A549 (cell line): ENCODE results near the gene CNTNAP1. TPM values are rescaled to one million over a fixed set of nuclear protein-coding genes. Genes with fewer than 3 reads are reported as not detected.

Experiments used
- ATAC-seq, 2 experiments: fragments of 200-7000 bp in 1 of 2; fragments of >200 bp in 1 of 2; cut with Nextera tagmentation in 1 of 2; cut with Tn5 transposase in 1 of 2; 3 replicates each; pipeline versions ENCODE4 v1.8.0 to v1.9.1; 2018 to 2020; ENCODE audit warnings: mild to moderate bottlenecking in 1 of 2, moderate library complexity in 1 of 2
- CTCF ChIA-PET: fragments of 300-600 bp; sonication (Branson Sonifier 250); formaldehyde crosslinking; extraction: SDS; loops from one replicate; lab custom pipeline; 2021; ENCODE audit warnings: antibody characterized with exemption, inconsistent platforms; lab: Yijun Ruan, JAX
- POLR2A ChIA-PET: fragments of 350-600 bp; formaldehyde crosslinking; extraction: SDS; loops from one replicate; lab custom pipeline; 2021; ENCODE audit warnings: antibody characterized with exemption, inconsistent platforms; lab: Yijun Ruan, JAX
- DNase-seq, 2 experiments: peaks; one replicate each; pipeline versions ENCODE4 v3.0.0 to v3.0.0-alpha.2; 2011 to 2016; ENCODE audit warnings: low read depth in 1 of 2, low spot score in 1 of 2
- FAIRE-seq: peaks from 2 replicates; lab custom pipeline; 2011; peaks lifted over from hg19 to GRCh38; lab: Jason Lieb, UNC
- H3K27ac ChIP-seq, 2 experiments: fragments of >200 bp; sonication (Bioruptor Twin); formaldehyde crosslinking; 3 replicates each; pipeline ENCODE4 v1.5.1; 2016 to 2017
- H3K4me1 ChIP-seq: fragments of >200 bp; sonication (Bioruptor Twin); formaldehyde crosslinking; 3 replicates; pipeline ENCODE4 v1.6.1; 2016
- H3K4me2 ChIP-seq: fragments of >200 bp; sonication (Bioruptor Twin); formaldehyde crosslinking; 3 replicates; pipeline ENCODE4 v1.6.1; 2016
- H3K4me3 ChIP-seq: fragments of >200 bp; sonication (Bioruptor Twin); formaldehyde crosslinking; 3 replicates; pipeline ENCODE4 v1.5.1; 2016
- H3K9me3 ChIP-seq: fragments of >200 bp; sonication (Bioruptor Twin); formaldehyde crosslinking; 3 replicates; pipeline ENCODE4 v1.6.1; 2016
- CBX2 ChIP-seq: fragments of 200-600 bp; sonication (generic); IDR thresholded peaks from 2 replicates; pipeline ENCODE4 v1.6.1; 2016; ENCODE audit warnings: low read depth, mild to moderate bottlenecking, borderline replicate concordance
- CHD2 ChIP-seq: fragments of 150-350 bp; IDR thresholded peaks from 2 replicates; pipeline ENCODE4 v1.6.1; 2014; ENCODE audit warnings: low read length; ENCODE audit not compliant: partially characterized antibody
- CHD4 ChIP-seq: fragments of 200-600 bp; sonication (generic); IDR thresholded peaks from 2 replicates; pipeline ENCODE4 v1.6.1; 2016; ENCODE audit warnings: antibody characterized with exemption, mild to moderate bottlenecking, borderline replicate concordance
- EHMT2 ChIP-seq: fragments of 200-600 bp; sonication (generic); IDR thresholded peaks from 2 replicates; pipeline ENCODE4 v1.6.1; 2016; ENCODE audit warnings: antibody characterized with exemption, low read depth, mild to moderate bottlenecking, moderate library complexity
- EP300 ChIP-seq, 2 experiments: fragments of >200 bp; sonication (Bioruptor Twin); formaldehyde crosslinking; IDR thresholded peaks; 2 replicates in 1 of 2; 3 replicates in 1 of 2; pipeline ENCODE4 v1.6.1; 2016 to 2017
- ESRRA ChIP-seq: fragments of 150-350 bp; IDR thresholded peaks from 2 replicates; pipeline ENCODE4 v1.6.1; 2014; ENCODE audit warnings: mild to moderate bottlenecking, low read length, borderline replicate concordance
- FOSB ChIP-seq: fragments of 250-450 bp; sonication (Bioruptor Pico); IDR thresholded peaks from 2 replicates; pipeline ENCODE4 v1.5.0; 2020; ENCODE audit warnings: mild to moderate bottlenecking, moderate library complexity
- FOSL2 ChIP-seq, 2 experiments: fragments of 450-650 bp in 1 of 2; fragments of >200 bp in 1 of 2; sonication (Bioruptor Twin) in 1 of 2; formaldehyde crosslinking; IDR thresholded peaks; 2 replicates each; pipeline versions ENCODE4 v1.5.0 to v1.6.1; 2016 to 2020; ENCODE audit warnings: mild to moderate bottlenecking in 1 of 2, moderate library complexity in 1 of 2
- FOXS1 ChIP-seq: fragments of 250-450 bp; sonication (Bioruptor Pico); IDR thresholded peaks from 2 replicates; pipeline ENCODE4 v1.5.0; 2020; ENCODE audit warnings: mild to moderate bottlenecking, moderate library complexity
- HEYL ChIP-seq: fragments of 250-450 bp; sonication (Bioruptor Pico); IDR thresholded peaks from 2 replicates; pipeline ENCODE4 v1.8.0; 2021; ENCODE audit warnings: mild to moderate bottlenecking, moderate library complexity
- HOXB5 ChIP-seq: fragments of 250-450 bp; sonication (Bioruptor Pico); IDR thresholded peaks from 2 replicates; pipeline ENCODE4 v1.5.0; 2020; ENCODE audit warnings: mild to moderate bottlenecking, moderate library complexity
- JUN ChIP-seq, 2 experiments: fragments of >200 bp; sonication (Bioruptor Twin); formaldehyde crosslinking; IDR thresholded peaks; 2 replicates in 1 of 2; 3 replicates in 1 of 2; pipeline ENCODE4 v1.6.1; 2016 to 2017
- MAFK ChIP-seq: fragments of 450-650 bp; IDR thresholded peaks from 2 replicates; pipeline ENCODE4 v1.6.1; 2014; ENCODE audit not compliant: partially characterized antibody
- MYC ChIP-seq: IDR thresholded peaks from 2 replicates; pipeline ENCODE4 v1.6.1; 2012; ENCODE audit warnings: mild to moderate bottlenecking, inconsistent platforms, low read length, improper control_type of control experiment, borderline replicate concordance
- NFE2L2 ChIP-seq: fragments of 150-350 bp; conservative IDR thresholded peaks from 2 replicates; pipeline ENCODE4 v1.6.1; 2014; ENCODE audit warnings: low read length
- NPAS2 ChIP-seq: fragments of 250-450 bp; sonication (Bioruptor Pico); IDR thresholded peaks from 2 replicates; pipeline ENCODE4 v1.8.0; 2022; ENCODE audit warnings: mild to moderate bottlenecking, moderate library complexity, borderline replicate concordance
- POLR2A ChIP-seq: IDR thresholded peaks from 2 replicates; pipeline ENCODE4 v1.6.1; 2012; ENCODE audit warnings: mild to moderate bottlenecking, low read length
- POLR2AphosphoS2 ChIP-seq: conservative IDR thresholded peaks from 2 replicates; pipeline ENCODE4 v1.6.1; 2012; ENCODE audit warnings: low read length, improper control_type of control experiment, inconsistent platforms
- RAD21 ChIP-seq, 2 experiments: fragments of >200 bp in 1 of 2; sonication (Bioruptor Twin) in 1 of 2; formaldehyde crosslinking in 1 of 2; IDR thresholded peaks in 1 of 2; conservative IDR thresholded peaks in 1 of 2; 2 replicates in 1 of 2; 3 replicates in 1 of 2; pipeline ENCODE4 v1.6.1; 2012 to 2018; ENCODE audit warnings: inconsistent platforms in 1 of 2
- RARB ChIP-seq: fragments of 250-450 bp; sonication (Bioruptor Pico); IDR thresholded peaks from 2 replicates; pipeline ENCODE4 v1.8.0; 2021; ENCODE audit warnings: mild to moderate bottlenecking, moderate library complexity
- RCOR1 ChIP-seq: fragments of 150-350 bp; IDR thresholded peaks from 2 replicates; pipeline ENCODE4 v1.6.1; 2014; ENCODE audit warnings: antibody characterized with exemption, low read length, low read depth
- RFX5 ChIP-seq: fragments of 450-650 bp; IDR thresholded peaks from 2 replicates; pipeline ENCODE4 v1.7.1; 2014; ENCODE audit warnings: antibody characterized with exemption, mild to moderate bottlenecking, moderate library complexity
- RNF2 ChIP-seq: fragments of 200-600 bp; sonication (generic); IDR thresholded peaks from 2 replicates; pipeline ENCODE4 v1.6.1; 2016; ENCODE audit warnings: low read depth, mild to moderate bottlenecking, antibody characterized with exemption, moderate library complexity, borderline replicate concordance
- SMC3 ChIP-seq: fragments of >200 bp; sonication (Bioruptor Twin); formaldehyde crosslinking; IDR thresholded peaks from 3 replicates; pipeline ENCODE4 v1.6.1; 2018; ENCODE audit warnings: inconsistent platforms
- SREBF2 ChIP-seq: fragments of 450-650 bp; IDR thresholded peaks from 2 replicates; pipeline ENCODE4 v1.6.1; 2014; ENCODE audit warnings: mild to moderate bottlenecking, moderate library complexity
- TFCP2L1 ChIP-seq: fragments of 250-450 bp; sonication (Bioruptor Pico); IDR thresholded peaks from 2 replicates; pipeline ENCODE4 v1.5.0; 2021; ENCODE audit warnings: mild to moderate bottlenecking
- TP53 ChIP-seq: fragments of 250-450 bp; sonication (Bioruptor Pico); IDR thresholded peaks from 2 replicates; pipeline ENCODE4 v1.5.0; 2021; ENCODE audit warnings: mild to moderate bottlenecking, moderate library complexity
- WGBS: methylation state at CpG from one replicate; pipeline ENCODE4 v1.1.6; 2017; ENCODE audit errors: missing lambda C conversion rate; 5-methylcytosine and 5-hydroxymethylcytosine counted together
- polyA plus RNA-seq, 4 experiments: library from polyadenylated mRNA; depleted of rRNA in 3 of 4; stranded (reverse); fragments of >200 nt; fragmentation: RNase III in 1 of 4; extraction: RNeasy Plus Mini Kit Qiagen cat#74134 plus additional on column Dnase treatment in 1 of 4; gene quantifications; 2 replicates in 3 of 4; 3 replicates in 1 of 4; pipeline ENCODE4 v1.2.3, GENCODE V29; 2011 to 2017
- TF ChIP-seq, protein P1 (sequence below): fragments of 450-650 bp; IDR thresholded peaks from 2 replicates; pipeline ENCODE4 v1.6.1; 2014; ENCODE audit warnings: antibody characterized with exemption
- TF ChIP-seq, protein P2 (sequence below): fragments of >200 bp; sonication (Bioruptor Twin); formaldehyde crosslinking; IDR thresholded peaks from 3 replicates; pipeline ENCODE4 v1.6.1; 2016
- TF ChIP-seq, protein P3 (sequence below): IDR thresholded peaks from 2 replicates; pipeline ENCODE4 v1.6.1; 2012
- TF ChIP-seq, protein P4 (sequence below): fragments of 250-450 bp; sonication (Bioruptor Pico); IDR thresholded peaks from 2 replicates; pipeline ENCODE4 v1.5.0; 2021; ENCODE audit warnings: mild to moderate bottlenecking, moderate library complexity, borderline replicate concordance
- TF ChIP-seq, protein P5 (sequence below): fragments of >200 bp; sonication (Bioruptor Twin); formaldehyde crosslinking; IDR thresholded peaks from 3 replicates; pipeline ENCODE4 v1.5.1; 2016

The CNTNAP1 gene
- polyA plus RNA-seq, 2 of the 4 experiments (the other 2 are of a cell fraction), result 6.3 to 8.2 TPM

DNA sequence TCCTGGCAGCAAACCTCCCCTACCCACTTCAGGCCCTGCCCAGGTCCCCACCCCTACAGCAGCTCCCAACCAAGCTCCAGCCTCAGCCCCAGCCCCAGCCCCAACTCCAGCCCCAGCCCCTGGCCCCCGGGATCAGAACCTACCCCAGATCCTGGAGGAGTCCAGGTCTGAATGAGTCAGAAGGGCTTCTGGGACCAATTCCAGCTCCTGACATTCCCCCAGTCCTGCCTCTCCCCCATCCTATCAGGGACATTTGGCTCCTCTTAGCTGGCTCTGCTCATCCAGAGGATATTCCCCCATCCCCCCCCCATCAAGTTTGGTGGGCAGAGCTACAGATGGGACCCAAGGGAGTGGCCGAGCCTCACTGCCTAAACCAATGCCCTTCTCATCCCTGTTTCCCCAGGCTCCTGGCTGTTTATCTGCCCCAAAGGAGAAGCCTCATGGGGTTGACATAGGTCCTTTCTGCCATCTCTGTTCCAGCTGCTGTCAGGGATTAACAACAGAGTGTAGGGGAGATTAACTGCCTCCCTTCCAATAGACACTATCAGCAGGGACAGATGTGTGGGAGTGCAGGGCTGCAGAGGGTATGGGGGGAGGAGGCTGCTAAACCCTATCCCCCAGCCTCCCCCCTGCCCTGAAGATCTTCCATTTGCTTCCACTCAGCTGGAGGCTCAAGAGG is 16.5 kb downstream of the CNTNAP1 start:
- CTCF ChIA-PET, result interaction anchor here (1.7 to 5.8 kb wide), 5 partner anchors 18 to 121 kb away, joined by 5 to 43 read pairs (median 9); partner anchors contain the start of gene PSMC3IP
- no peaks in the 10 kb centered on the region for H3K9me3 ChIP-seq
- no peak for DNase-seq

DNA sequence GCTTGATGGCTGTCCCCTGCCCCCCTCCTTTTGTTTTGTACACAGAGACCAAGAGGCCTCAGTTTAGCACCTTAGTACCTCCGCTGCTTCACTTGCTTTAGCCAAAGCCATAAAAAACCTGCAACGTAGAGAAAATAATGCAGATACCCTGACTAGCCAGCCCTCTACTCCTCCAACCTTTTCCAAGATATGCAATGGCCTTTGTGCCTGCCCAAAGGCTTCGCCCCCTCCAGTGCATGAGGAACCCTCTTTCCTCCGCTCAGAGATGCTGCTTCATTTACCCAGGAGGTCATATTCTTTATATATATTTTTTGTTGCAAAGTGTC is 17.0 kb downstream of the CNTNAP1 start:
- POLR2A ChIA-PET, result interaction anchor here (0.6 kb wide), 1 partner anchor 74 kb away, joined by 4 read pairs; no protein-coding TSS in a partner anchor
- TF ChIP-seq RARB (no peak), EHMT2 (no peak), POLR2A (no peak), RCOR1 (no peak), FOXS1 (CRISPR knock-in tag) (no peak), SREBF2 (no peak), RFX5 (no peak), MAFK (no peak), NFE2L2 (no peak), FOSL2 (IDR thresholded peaks at IDR 0.05) (no peak), FOSL2 (CRISPR knock-in tag; IDR thresholded peaks at IDR 0.05) (no peak), NPAS2 (CRISPR knock-in tag) (no peak), POLR2AphosphoS2 (no peak), CHD4 (no peak), RNF2 (no peak), JUN (IDR thresholded peaks at IDR 0.05) (no peak), HEYL (CRISPR knock-in tag) (no peak), FOSB (no peak)
- TF ChIP-seq, protein P1, sequence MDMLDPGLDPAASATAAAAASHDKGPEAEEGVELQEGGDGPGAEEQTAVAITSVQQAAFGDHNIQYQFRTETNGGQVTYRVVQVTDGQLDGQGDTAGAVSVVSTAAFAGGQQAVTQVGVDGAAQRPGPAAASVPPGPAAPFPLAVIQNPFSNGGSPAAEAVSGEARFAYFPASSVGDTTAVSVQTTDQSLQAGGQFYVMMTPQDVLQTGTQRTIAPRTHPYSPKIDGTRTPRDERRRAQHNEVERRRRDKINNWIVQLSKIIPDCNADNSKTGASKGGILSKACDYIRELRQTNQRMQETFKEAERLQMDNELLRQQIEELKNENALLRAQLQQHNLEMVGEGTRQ, result no peak

More for the DNA sequence above, 16.5 kb downstream of the CNTNAP1 start:
- POLR2A ChIA-PET, result interaction anchor here (0.6 kb wide), 1 partner anchor 75 kb away, joined by 4 read pairs; no protein-coding TSS in a partner anchor
- ATAC-seq (peak; percentile 17 to 45; a peak in 2 of 6 replicates), FAIRE-seq (no peak)
- Histone ChIP-seq H3K4me1 (peaks cover 6% of the 10 kb centered on the region; the same call in 2 of the 3 replicates), H3K4me2 (no peak overlapping the region), H3K4me3 (no peak overlapping the region), H3K27ac (no peak overlapping the region)
- 60% methylated on average over 1 of the region's 2 CpGs for WGBS
- TF ChIP-seq FOSL2 (IDR thresholded peaks at IDR 0.05), result no peak
- no peak for TF ChIP-seq FOSL2 (CRISPR knock-in tag; IDR thresholded peaks at IDR 0.05)
- no peak for TF ChIP-seq RAD21 (conservative IDR thresholded peaks at IDR 0.05 in 1 of 2, IDR thresholded peaks at IDR 0.05 in 1 of 2)
- TF ChIP-seq ESRRA, result no peak
- no peak for TF ChIP-seq HOXB5
- no peak for TF ChIP-seq TFCP2L1 (CRISPR knock-in tag)
- TF ChIP-seq, protein P2, sequence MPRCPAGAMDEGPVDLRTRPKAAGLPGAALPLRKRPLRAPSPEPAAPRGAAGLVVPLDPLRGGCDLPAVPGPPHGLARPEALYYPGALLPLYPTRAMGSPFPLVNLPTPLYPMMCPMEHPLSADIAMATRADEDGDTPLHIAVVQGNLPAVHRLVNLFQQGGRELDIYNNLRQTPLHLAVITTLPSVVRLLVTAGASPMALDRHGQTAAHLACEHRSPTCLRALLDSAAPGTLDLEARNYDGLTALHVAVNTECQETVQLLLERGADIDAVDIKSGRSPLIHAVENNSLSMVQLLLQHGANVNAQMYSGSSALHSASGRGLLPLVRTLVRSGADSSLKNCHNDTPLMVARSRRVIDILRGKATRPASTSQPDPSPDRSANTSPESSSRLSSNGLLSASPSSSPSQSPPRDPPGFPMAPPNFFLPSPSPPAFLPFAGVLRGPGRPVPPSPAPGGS, result no peak
- TF ChIP-seq SMC3, result no peak
- no peak for TF ChIP-seq POLR2AphosphoS2
- no peak for TF ChIP-seq CBX2
- no peak for TF ChIP-seq EP300 (IDR thresholded peaks at IDR 0.05)
- no peak for TF ChIP-seq CHD2
- no peak for TF ChIP-seq MYC
- no peak for TF ChIP-seq MAFK
- TF ChIP-seq, protein P3, sequence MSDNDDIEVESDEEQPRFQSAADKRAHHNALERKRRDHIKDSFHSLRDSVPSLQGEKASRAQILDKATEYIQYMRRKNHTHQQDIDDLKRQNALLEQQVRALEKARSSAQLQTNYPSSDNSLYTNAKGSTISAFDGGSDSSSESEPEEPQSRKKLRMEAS, result no peak
- no peak for TF ChIP-seq TP53
- TF ChIP-seq POLR2A, result no peak
- TF ChIP-seq, protein P4, sequence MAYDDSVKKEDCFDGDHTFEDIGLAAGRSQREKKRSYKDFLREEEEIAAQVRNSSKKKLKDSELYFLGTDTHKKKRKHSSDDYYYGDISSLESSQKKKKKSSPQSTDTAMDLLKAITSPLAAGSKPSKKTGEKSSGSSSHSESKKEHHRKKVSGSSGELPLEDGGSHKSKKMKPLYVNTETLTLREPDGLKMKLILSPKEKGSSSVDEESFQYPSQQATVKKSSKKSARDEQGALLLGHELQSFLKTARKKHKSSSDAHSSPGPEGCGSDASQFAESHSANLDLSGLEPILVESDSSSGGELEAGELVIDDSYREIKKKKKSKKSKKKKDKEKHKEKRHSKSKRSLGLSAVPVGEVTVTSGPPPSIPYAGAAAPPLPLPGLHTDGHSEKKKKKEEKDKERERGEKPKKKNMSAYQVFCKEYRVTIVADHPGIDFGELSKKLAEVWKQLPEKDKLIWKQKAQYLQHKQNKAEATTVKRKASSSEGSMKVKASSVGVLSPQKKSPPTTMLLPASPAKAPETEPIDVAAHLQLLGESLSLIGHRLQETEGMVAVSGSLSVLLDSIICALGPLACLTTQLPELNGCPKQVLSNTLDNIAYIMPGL (CRISPR knock-in tag), result no peak
- TF ChIP-seq HEYL (CRISPR knock-in tag), result no peak
- TF ChIP-seq RNF2, result no peak
- TF ChIP-seq, protein P5, sequence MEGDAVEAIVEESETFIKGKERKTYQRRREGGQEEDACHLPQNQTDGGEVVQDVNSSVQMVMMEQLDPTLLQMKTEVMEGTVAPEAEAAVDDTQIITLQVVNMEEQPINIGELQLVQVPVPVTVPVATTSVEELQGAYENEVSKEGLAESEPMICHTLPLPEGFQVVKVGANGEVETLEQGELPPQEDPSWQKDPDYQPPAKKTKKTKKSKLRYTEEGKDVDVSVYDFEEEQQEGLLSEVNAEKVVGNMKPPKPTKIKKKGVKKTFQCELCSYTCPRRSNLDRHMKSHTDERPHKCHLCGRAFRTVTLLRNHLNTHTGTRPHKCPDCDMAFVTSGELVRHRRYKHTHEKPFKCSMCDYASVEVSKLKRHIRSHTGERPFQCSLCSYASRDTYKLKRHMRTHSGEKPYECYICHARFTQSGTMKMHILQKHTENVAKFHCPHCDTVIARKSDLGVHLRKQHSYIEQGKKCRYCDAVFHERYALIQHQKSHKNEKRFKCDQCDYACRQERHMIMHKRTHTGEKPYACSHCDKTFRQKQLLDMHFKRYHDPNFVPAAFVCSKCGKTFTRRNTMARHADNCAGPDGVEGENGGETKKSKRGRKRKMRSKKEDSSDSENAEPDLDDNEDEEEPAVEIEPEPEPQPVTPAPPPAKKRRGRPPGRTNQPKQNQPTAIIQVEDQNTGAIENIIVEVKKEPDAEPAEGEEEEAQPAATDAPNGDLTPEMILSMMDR, result no peak

More for the DNA sequence above, 17.0 kb downstream of the CNTNAP1 start:
- H3K27ac ChIP-seq, result no peak overlapping the region
- FAIRE-seq (no peak), ATAC-seq (no peak), DNase-seq (no peak)
- H3K9me3 ChIP-seq, result no peaks in the 10 kb centered on the region
- WGBS, result 93% methylated on average over 4 of the region's 4 CpGs
- peaks cover 6% of the 10 kb centered on the region; the same call in 2 of the 3 replicates for H3K4me1 ChIP-seq
- H3K4me3 ChIP-seq, result no peak overlapping the region
- CTCF ChIA-PET, result interaction anchor here (0.9 to 5.8 kb wide), 8 partner anchors 10 to 121 kb away, joined by 3 to 43 read pairs (median 6); partner anchors contain the start of gene PSMC3IP
- H3K4me2 ChIP-seq, result no peak overlapping the region
